HepG2 (cell line): ENCODE results near the gene TBL2. TPM values are rescaled to one million over a fixed set of nuclear protein-coding genes. Genes with fewer than 3 reads are reported as not detected.
A peak's percentile ranks its signal among the peaks of the same experiment; 100 is the strongest.

Experiments
- CC2D1A ChIP-seq: sonication (generic); formaldehyde crosslinking; IDR thresholded peaks from 2 replicates; pipeline ENCODE4 v1.8.1; 2023; ENCODE audit warnings: mild to moderate bottlenecking, missing genetic modification reagents
- ETV5 ChIP-seq: IDR thresholded peaks from 2 replicates; pipeline ENCODE4 v1.6.1; 2018; ENCODE audit warnings: missing biosample characterization, missing genetic modification reagents, inconsistent platforms, borderline replicate concordance
- FOXA1 ChIP-seq, 2 experiments: fragments of 450-650 bp in 1 of 2; sonication (generic) in 1 of 2; formaldehyde crosslinking in 1 of 2; IDR thresholded peaks; 2 replicates each; pipeline versions ENCODE4 v1.4.0 to v1.6.1; 2016 to 2020; ENCODE audit warnings: missing genetic modification reagents in 1 of 2
- HMG20A ChIP-seq: IDR thresholded peaks from 2 replicates; pipeline ENCODE4 v1.6.1; 2016; ENCODE audit warnings: borderline replicate concordance
- HOXA9 ChIP-seq: sonication (generic); formaldehyde crosslinking; IDR thresholded peaks from 2 replicates; pipeline ENCODE4 v1.8.1; 2022; ENCODE audit warnings: missing genetic modification reagents, mild to moderate bottlenecking, moderate library complexity, borderline replicate concordance
- IKZF4 ChIP-seq: sonication (generic); formaldehyde crosslinking; IDR thresholded peaks from 2 replicates; pipeline ENCODE4 v1.5.1; 2020; ENCODE audit warnings: borderline replicate concordance, mild to moderate bottlenecking, low read depth, missing genetic modification reagents; ENCODE audit errors: not compliant biosample characterization
- KLF11 ChIP-seq: IDR thresholded peaks from 2 replicates; pipeline ENCODE4 v1.6.1; 2016; ENCODE audit warnings: missing compliant biosample characterization
- MYC ChIP-seq: sonication (generic); formaldehyde crosslinking; IDR thresholded peaks from 2 replicates; pipeline ENCODE4 v1.9.0; 2021; ENCODE audit warnings: missing genetic modification reagents, borderline replicate concordance
- NFYC ChIP-seq: IDR thresholded peaks from 2 replicates; pipeline ENCODE4 v1.6.1; 2016; ENCODE audit warnings: missing genetic modification reagents, missing compliant biosample characterization
- NR3C1 ChIP-seq: sonication (generic); formaldehyde crosslinking; IDR thresholded peaks from 2 replicates; pipeline ENCODE4 v1.4.0; 2020; ENCODE audit warnings: missing genetic modification reagents
- RNF219 ChIP-seq: sonication (generic); formaldehyde crosslinking; IDR thresholded peaks from 2 replicates; pipeline ENCODE4 v1.5.0; 2020; ENCODE audit warnings: mild to moderate bottlenecking, missing genetic modification reagents
- RORA ChIP-seq: sonication (generic); formaldehyde crosslinking; IDR thresholded peaks from 2 replicates; pipeline ENCODE4 v1.5.0; 2020; ENCODE audit warnings: mild to moderate bottlenecking, missing genetic modification reagents, moderate library complexity
- SSRP1 ChIP-seq: IDR thresholded peaks from 2 replicates; pipeline ENCODE4 v1.6.1; 2016; ENCODE audit warnings: control low read depth
- SYNCRIP ChIP-seq: fragments of 200-400 bp; formaldehyde crosslinking; IDR thresholded peaks from 2 replicates; pipeline ENCODE4 v1.6.1; 2018; ENCODE audit warnings: mild to moderate bottlenecking, low read depth, low read length; ENCODE audit not compliant: insufficient read depth
- TARDBP ChIP-seq: sonication (generic); formaldehyde crosslinking; IDR thresholded peaks from 2 replicates; pipeline ENCODE4 v1.8.0; 2022; ENCODE audit warnings: mild to moderate bottlenecking, missing genetic modification reagents
- ZBTB34 ChIP-seq: sonication (generic); formaldehyde crosslinking; IDR thresholded peaks from 2 replicates; pipeline ENCODE4 v1.8.0; 2022; ENCODE audit warnings: mild to moderate bottlenecking, missing genetic modification reagents
- ZKSCAN1 ChIP-seq: fragments of 150-350 bp; IDR thresholded peaks from 2 replicates; pipeline ENCODE4 v1.6.1; 2014; ENCODE audit warnings: low read length
- ZNF343 ChIP-seq: sonication (generic); formaldehyde crosslinking; IDR thresholded peaks from 2 replicates; pipeline ENCODE4 v1.4.0; 2020; ENCODE audit warnings: mild to moderate bottlenecking, missing genetic modification reagents
- ZNF468 ChIP-seq: sonication (generic); formaldehyde crosslinking; IDR thresholded peaks from 2 replicates; pipeline ENCODE4 v1.8.0; 2022; ENCODE audit warnings: mild to moderate bottlenecking, moderate library complexity, missing genetic modification reagents
- ZNF598 ChIP-seq: sonication (generic); formaldehyde crosslinking; IDR thresholded peaks from 2 replicates; pipeline ENCODE4 v1.5.1; 2020; ENCODE audit warnings: mild to moderate bottlenecking, missing genetic modification reagents, borderline replicate concordance
- ZNF703 ChIP-seq: sonication (generic); formaldehyde crosslinking; IDR thresholded peaks from 2 replicates; pipeline ENCODE4 v1.5.1; 2020; ENCODE audit warnings: missing genetic modification reagents, mild to moderate bottlenecking, moderate library complexity, borderline replicate concordance
- ZNF776 ChIP-seq: sonication (generic); formaldehyde crosslinking; IDR thresholded peaks from 2 replicates; pipeline ENCODE4 v1.4.0; 2020; ENCODE audit warnings: mild to moderate bottlenecking, missing genetic modification reagents
- ZNF784 ChIP-seq: sonication (generic); formaldehyde crosslinking; IDR thresholded peaks from 2 replicates; pipeline ENCODE4 v1.5.1; 2020; ENCODE audit warnings: missing genetic modification reagents, mild to moderate bottlenecking, borderline replicate concordance
- polyA plus RNA-seq, 8 experiments: library from polyadenylated mRNA; depleted of rRNA in 3 of 8; stranded (reverse) in 7 of 8; unstranded in 1 of 8; fragments of >200 nt; fragmentation: Illumina TruSeq in 4 of 8; extraction: Trizol in 4 of 8; gene quantifications; 2 replicates each; pipeline versions ENCODE4 v1.2.1 to v1.2.3, GENCODE V29; 2011 to 2016; ENCODE audit warnings: low read depth in 4 of 8, missing spikeins in 1 of 8, mixed read lengths in 1 of 8; ENCODE audit not compliant: insufficient read depth in 1 of 8
- total RNA-seq, 5 experiments: library from RNA; depleted of rRNA; stranded (reverse); fragments of >200 nt; fragmentation: Illumina TruSeq; extraction: Trizol; gene quantifications; 2 replicates each; pipeline ENCODE4 v1.2.3, GENCODE V29; 2016; ENCODE audit warnings: low read depth in 1 of 5
- TF ChIP-seq, protein P1 (sequence below): sonication (generic); formaldehyde crosslinking; IDR thresholded peaks from 2 replicates; pipeline ENCODE4 v1.4.0; 2020; ENCODE audit warnings: missing genetic modification reagents

Gene TBL2
- total and polyA plus RNA-seq, 2 of the 13 experiments (the other 11 are each of a cell fraction or from before 2014, with no cell fraction given), result 43.4 to 47.2 TPM

GRCh38 chr7:73622909-73623797 lies 44.8 kb upstream of the TBL2 start (continued):
- no peak; the same call in 1 of the 2 replicates for TF ChIP-seq ZNF343 (CRISPR knock-in tag)
- no peak for TF ChIP-seq KLF11 (CRISPR knock-in tag)
- TF ChIP-seq ZNF703, result no peak
- no peak; the same call in 1 of the 2 replicates for TF ChIP-seq ZKSCAN1
- 0 out of 2 replicates have a peak, but pooled peaks have one; percentile 16 for TF ChIP-seq SSRP1 (CRISPR knock-in tag)
- TF ChIP-seq ZNF468 (CRISPR knock-in tag), result no peak
- peak; percentile 81 for TF ChIP-seq NFYC
- peak; percentile 90 for TF ChIP-seq ZBTB34 (CRISPR knock-in tag)
- TF ChIP-seq CC2D1A (CRISPR knock-in tag), result 0 out of 2 replicates have a peak, but pooled peaks have one; percentile 24
- TF ChIP-seq SYNCRIP, result no peak
- no peak; the same call in 1 of the 2 replicates for TF ChIP-seq ZNF784 (CRISPR knock-in tag)
- peak; percentile 62 for TF ChIP-seq ETV5 (CRISPR knock-in tag)
- TF ChIP-seq TARDBP (CRISPR knock-in tag), result peak; percentile 96
- TF ChIP-seq HOXA9 (CRISPR knock-in tag), result no peak
- no peak for TF ChIP-seq IKZF4 (CRISPR knock-in tag)
- peak; percentile 80; the same call in 1 of the 2 replicates for TF ChIP-seq ZNF598 (CRISPR knock-in tag)
- TF ChIP-seq RNF219, result no peak; the same call in 1 of the 2 replicates
- TF ChIP-seq, protein P1, sequence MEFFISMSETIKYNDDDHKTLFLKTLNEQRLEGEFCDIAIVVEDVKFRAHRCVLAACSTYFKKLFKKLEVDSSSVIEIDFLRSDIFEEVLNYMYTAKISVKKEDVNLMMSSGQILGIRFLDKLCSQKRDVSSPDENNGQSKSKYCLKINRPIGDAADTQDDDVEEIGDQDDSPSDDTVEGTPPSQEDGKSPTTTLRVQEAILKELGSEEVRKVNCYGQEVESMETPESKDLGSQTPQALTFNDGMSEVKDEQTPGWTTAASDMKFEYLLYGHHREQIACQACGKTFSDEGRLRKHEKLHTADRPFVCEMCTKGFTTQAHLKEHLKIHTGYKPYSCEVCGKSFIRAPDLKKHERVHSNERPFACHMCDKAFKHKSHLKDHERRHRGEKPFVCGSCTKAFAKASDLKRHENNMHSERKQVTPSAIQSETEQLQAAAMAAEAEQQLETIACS (CRISPR knock-in tag), result peak; percentile 56; the same call in 1 of the 2 replicates
- no peak for TF ChIP-seq RORA
- peak; percentile 77 for TF ChIP-seq HMG20A (CRISPR knock-in tag)
- no peak for TF ChIP-seq FOXA1 (IDR thresholded peaks at IDR 0.05)
- TF ChIP-seq FOXA1 (CRISPR knock-in tag; IDR thresholded peaks at IDR 0.05), result peak; percentile 66
- TF ChIP-seq NR3C1 (CRISPR knock-in tag), result no peak
- no peak for TF ChIP-seq ZNF776
- peak; percentile 78; the same call in 1 of the 2 replicates for TF ChIP-seq MYC (CRISPR knock-in tag)
